HUDEP-2 (cell line): ENCODE measurements around the gene AMELX.

Experiments used
- DNase-seq, 76 experiments: peaks; one replicate each; lab custom pipeline; 2025; ENCODE audit not compliant: unreplicated experiment in 76 of 76; lab: John Stamatoyannopoulos, UW

The AMELX gene

DNA sequence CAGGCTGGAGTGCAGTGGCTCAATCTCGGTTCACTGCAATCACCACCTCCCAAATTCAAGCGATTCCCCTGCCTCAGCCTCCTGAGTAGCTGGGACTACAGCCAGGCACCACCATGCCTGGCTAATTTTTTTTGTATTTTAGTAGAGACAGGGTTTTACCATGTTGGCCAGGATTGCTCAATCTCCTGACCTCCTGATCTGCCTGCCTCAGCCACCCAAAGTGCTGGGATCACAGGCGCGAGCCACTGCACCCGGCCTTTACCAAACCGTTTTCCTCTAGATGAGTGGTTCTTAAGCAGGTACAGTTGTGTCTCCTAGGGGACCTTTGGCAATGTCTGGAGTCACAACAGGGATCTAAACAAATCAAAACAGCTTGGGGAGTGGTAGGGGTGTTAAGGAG lies 11.6 kb downstream of the AMELX start:
- DNase-seq, result no peak

DNA sequence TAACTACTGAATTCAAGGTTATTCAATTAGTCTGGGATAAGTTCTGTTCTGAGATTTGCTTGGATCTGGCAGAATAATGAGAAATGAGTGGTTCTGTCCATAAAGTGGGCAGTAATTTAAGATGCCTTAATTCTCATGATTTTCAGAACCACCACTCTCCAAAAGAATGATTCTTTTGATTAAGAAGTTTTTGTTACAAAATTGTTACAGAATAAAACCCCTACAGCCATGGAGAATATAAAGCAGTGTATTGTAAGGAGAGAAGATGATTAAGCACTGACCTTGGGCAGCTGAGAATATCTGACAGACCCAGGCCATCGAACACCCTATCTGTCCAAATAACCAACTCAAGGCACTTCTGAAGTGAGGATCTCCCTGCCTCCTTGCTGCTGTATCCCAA lies 12.4 kb downstream of the AMELX start:
- no peak for DNase-seq

DNA sequence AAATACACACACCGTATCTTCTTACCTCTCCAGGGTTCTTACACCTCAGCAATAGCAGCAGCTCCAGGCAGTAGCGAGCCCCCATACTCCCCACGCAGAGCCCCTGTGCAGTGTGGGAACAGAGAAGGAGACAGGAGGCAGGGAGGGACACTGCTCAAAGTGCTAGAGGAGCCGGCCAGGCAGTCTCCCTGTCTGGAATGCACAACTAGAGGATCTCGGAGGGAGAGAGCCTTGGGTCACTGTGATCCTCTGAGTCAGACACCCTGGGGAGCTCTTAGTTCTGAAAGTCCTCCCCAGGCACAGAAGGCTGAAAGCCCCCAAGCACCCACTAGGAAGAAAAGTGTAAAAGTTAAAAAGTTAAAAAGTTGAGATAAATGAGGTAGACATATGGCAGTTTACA lies 16.0 kb downstream of the AMELX start:
- no peak for DNase-seq

DNA sequence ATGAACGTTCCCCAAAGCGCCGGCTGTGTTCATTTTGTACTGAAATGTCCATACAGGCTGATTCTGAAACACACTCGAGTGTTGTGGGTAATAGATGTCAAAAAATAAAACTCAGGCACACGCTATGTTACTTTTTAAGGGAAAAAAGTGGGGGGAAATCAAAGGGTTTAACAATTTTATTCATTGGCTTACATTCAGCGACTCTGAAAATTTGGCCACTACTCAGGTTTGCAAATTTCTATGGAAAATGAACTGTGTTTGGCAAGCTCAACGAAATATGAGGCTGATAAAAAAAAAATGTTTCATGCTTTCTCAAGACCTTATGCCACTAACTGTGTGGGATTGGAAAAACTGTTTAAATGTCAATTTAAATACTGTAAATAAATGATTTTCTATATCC lies 18.5 kb downstream of the AMELX start:
- DNase-seq, result no peak

DNA sequence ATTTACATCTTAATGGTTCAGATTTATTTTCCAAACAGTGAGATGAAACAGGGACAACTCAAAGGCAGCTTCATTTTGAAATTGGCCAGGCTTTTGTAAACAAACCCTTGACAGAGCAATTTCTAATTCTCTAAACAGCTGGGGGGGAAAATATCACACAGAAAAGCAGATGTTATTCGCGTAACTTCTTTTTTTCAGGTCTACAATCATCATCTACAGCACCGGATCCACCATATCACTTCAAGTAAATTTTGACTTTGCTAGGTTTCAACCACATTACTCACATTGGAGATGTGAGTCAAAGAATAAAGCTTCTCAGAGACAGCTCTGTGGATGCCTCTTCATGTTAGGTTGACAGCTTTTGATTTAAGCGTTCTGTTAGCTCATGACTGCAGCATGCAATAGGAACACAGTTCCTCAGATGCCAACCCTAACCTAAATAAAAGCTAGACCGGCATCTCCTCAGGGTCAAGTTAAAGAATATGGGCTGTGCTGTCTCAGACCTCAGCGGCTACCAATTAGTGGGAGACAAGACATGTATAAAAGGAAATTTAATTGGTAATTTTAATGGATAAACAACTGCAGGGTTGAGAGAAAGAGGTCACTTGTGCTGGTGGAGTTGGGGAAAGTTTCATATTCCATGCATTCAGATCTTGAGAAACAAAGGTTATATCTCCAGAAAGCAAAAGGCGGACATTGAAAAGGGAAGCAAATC lies 26.8 kb downstream of the AMELX start:
- DNase-seq, result no peak

DNA sequence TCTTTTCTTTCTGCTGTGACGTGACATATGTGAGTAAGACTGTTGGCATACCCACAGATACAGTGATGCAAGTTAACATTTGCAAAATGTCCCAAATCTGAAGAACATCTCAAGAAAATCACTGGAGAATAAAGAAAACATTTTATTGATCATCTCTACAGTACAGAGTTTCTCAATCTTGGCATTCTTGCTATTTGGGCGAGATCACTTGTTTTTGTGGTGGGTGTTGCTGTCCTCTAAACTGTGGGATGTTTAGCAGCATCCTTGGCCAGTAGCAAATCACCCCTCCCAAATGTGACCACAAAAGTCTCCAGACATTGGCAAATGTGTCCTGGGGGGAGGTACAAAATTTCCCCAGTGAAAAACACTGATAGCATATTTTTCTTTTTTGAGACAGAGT lies 28.8 kb downstream of the AMELX start:
- DNase-seq, result no peak

DNA sequence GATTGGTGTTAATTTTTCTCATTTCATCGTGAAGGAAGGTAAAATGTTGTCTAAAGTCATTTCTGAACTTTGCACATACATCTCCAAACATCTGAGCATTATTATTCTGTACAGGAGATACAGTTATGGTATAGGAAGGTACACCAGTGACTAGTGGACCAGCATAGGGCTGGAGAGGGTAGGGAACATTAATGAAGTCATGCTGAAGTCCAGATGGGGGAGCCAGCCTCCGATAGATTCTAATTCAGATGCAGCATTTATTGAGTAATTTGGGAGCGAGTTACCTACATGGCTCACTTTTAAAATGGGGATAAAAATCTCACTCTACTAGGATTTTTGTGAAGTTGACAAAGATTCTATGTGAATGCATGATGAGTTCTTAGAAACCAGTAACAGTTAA lies 34.9 kb downstream of the AMELX start:
- DNase-seq, result no peak

DNA sequence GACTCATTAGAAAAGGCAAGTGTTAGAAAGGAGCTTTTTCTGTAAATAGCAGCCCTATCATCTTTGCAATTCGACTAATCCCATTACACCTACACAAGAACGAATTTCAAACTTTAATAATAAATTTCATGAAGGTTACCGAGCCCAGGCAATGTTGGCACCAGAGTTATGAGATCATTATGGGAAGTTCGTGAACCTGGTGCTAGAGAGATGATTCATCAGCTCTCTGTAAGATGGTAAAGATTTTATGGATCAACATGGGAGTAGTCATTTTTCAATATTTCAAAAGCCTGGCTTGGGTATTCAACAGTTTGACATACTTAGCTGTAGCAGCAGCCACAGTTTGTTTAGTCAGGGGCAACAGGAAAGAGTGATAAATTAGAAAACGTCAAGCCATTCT lies 35.8 kb downstream of the AMELX start:
- DNase-seq, result no peak

- no peak for DNase-seq
Observed at GRCh38 chrX:11331788-11332187, 38.6 kb downstream of the AMELX start.

- DNase-seq, result no peak
Observed at GRCh38 chrX:11334165-11334564, 41.0 kb downstream of the AMELX start.

DNA sequence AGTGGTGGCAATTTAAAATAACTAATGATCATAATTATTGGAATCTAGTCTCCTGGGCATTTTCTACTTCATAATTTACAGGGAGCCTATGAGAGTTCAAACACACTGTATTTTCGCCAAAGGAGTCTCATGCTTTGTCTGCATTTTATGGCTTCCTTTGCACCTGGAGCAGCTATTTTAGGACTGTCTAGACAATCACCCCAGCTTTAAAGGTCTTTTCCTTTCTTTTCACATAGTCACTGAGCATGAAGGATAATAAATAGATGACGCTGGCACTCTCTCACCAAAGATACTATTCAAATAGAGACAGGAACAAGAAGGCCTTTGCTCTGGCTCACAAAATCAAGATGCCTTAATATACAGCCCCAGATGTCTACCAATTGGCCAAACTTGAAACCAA lies 43.0 kb downstream of the AMELX start:
- DNase-seq, result no peak

DNA sequence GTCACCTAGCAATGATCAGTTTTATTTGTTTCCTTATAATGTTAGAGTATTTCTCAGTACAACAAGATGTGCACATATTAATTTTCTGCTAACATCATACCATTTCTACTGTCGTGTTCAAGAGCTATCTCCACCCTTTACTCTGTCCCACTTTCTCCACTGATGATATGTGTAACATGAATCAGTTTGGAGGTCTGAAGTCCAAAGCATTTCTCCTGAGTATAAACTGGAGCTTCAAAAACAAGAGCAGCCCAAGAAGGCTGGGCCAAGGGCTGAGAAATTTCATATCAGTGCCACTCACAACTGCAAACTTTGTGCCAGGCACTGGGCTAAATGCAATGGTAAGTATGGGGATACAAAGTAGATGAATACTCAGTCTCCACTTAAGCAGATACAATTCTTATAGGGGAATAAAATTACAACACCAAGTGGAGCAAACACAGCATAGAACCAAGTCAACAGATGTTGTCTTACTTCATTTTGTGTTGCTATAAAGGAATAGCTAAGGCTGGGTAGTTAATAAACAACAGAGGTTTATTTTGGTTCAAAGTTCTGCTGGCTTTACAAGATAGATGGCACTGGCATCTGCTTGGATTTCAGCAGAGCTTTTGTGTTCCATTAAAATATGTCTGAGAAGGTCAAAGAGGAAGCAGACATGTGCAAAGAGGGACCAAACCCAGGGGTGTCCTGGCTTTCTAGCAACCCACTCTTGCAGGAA lies 44.2 kb downstream of the AMELX start:
- DNase-seq, result no peak

DNA sequence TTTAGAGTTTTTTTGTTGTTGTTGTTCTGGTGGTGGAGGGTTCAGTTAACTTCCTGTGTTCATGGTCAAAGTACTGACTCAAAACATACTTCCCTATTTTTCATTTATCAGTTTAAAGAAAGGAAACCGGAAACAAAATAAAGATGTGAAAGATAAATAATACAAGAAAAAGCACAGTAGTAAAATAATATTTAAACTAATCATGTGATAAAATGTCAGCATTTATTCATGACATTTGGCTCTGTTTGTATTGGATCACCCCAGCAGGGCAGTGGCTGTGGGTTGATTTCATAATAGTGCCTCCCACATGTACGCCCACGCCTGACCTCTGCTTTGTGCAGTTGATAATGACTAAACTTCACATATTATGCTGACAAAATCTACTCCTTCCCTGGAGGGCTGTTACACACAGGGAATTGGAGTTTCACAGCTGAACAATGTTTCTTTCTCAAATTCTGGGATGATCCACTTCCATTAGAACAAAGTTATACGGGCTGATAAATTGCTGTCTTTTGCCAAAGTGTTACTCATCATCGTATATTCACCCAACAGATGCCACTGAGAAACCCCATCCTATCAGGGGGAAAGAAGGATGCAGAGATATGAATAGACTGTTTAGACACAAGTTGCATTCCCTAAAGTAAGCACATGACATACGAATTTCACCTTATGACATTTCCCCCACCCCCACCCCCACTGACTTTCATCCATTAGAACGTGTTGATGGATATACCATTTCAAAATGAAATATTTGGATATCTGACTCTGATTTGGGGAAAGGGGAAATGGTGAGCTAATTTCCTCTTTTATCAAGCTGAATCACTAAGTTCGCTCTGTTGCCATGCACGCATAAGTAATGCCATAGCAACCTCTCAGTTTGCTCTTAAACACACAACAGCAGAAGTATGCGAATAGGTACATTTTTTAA lies 48.3 kb downstream of the AMELX start:
- DNase-seq, result peak in 70 of 76 experiments; percentile 0 to 70 (median 34)

- DNase-seq, result no peak
Observed at GRCh38 chrX:11342673-11343072, 49.5 kb downstream of the AMELX start.

DNA sequence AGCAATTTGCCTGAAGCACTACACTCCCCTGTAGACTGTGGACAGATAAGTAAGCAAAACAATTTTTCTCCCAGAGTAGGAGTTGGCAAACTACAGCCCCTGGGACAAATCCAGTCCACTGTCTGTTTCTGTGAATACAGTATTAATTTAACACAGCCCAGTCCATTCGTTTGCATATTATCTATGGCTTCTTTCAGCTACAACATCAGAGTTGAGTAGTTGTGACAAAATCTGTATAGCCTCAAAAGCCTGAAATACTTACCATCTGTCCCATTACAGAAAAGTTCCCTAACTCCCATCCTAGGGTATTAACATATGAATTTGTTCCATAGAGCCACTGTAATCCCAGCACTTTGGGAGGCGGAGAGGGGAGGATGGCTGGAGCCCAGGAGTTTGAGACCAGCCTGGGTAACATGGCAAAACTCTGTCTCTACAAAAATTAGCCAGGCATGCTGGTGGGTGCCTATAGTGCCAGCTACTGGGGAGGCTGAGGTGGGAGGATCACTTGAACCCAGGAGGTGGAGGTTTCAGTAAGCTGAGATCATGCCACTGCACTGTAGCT lies 53.0 kb downstream of the AMELX start:
- DNase-seq, result no peak

DNA sequence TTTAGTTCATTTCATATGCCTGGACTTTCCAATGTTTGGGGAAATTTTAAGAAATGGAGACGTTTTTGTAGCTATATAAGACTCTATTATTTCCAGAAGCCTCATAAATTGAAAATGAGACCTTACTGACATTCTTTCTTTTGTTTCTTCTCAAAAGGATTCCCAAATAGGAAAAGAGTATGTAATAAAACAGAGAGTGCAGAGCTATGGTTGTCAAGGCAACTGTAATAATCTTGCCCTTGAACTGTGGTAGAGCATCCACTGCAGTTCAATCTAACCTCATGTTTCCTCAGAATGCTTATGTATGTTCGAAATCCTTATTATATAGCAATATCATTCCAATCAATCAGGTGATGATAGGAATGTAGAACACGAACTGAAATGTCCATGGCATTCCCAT lies 54.1 kb downstream of the AMELX start:
- no peak for DNase-seq

GRCh38 chrX:11349020-11349419 lies 55.8 kb downstream of the AMELX start:
- DNase-seq, result no peak

DNA sequence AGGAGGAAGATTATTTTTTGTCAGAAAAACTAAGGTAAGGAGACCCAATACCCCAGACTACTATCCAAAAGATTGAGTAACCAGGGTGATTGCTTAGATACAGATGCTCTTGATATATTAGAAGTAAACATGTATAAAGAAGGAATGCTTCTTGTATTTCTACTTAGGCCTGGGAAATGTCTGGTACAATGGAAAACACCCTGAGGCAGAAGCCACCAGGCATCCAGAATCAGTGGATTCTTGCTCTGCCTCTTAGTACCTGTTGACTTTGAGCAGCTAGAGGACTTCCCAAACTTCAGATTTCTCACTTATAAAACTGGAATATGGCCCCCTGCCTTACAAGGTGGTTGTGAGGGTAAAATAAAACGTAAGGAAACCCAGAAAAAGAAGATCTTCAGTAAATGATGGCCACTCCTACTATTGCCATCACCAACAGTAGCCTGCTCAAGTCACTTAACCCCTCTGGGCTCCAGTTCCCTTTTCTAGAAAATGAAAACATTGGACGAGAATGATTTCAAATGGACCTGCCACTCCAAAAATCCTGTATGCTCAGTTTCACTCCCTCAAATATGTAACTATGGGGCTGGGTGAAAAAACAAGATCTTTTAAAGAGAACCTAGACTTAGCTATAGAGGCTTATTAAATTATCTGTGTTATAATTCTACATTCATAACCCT lies 56.6 kb downstream of the AMELX start:
- no peak for DNase-seq
